Epithelial cell of proximal tubule (primary cell): ENCODE results near the gene NT5DC4. TPM values are rescaled to one million over a fixed set of nuclear protein-coding genes. Genes with fewer than 3 reads are reported as not detected.

Experiments
- DNase-seq: peaks from one replicate; pipeline ENCODE4 v3.0.0-alpha.2; 2011; ENCODE audit warnings: low read depth
- H3K4me3 ChIP-seq: 2 replicates; pipeline ENCODE4 v1.5.1; 2011; ENCODE audit warnings: low read depth, mild to moderate bottlenecking, low read length
- CTCF ChIP-seq: conservative IDR thresholded peaks from 2 replicates; pipeline ENCODE4 v1.5.1; 2012; ENCODE audit warnings: low read depth, mild to moderate bottlenecking, low read length
- total RNA-seq: library from RNA; depleted of rRNA; stranded (reverse); fragments of >200 nt; gene quantifications from 2 replicates; pipeline ENCODE4 v1.2.3, GENCODE V29; 2015

The NT5DC4 gene
- total RNA-seq, 1 donor from 2014 or later: not detected

- peak; percentile 59 for DNase-seq
- peak; percentile 67 for TF ChIP-seq CTCF
- H3K4me3 ChIP-seq: no peak overlapping the region
Measured at GRCh38 chr2:112690853-112691401, 29.9 kb upstream of the NT5DC4 start.

- TF ChIP-seq CTCF: no peak
- DNase-seq: no peak
- H3K4me3 ChIP-seq: no peak overlapping the region
Measured at GRCh38 chr2:112691881-112692281, 28.9 kb upstream of the NT5DC4 start.

- TF ChIP-seq CTCF: no peak
- DNase-seq: peak; percentile 97
- no peak overlapping the region for H3K4me3 ChIP-seq
Measured at GRCh38 chr2:112692495-112692911, 28.3 kb upstream of the NT5DC4 start.

GRCh38 chr2:112692918-112693317, 27.9 kb upstream of the NT5DC4 start:
- no peak for TF ChIP-seq CTCF
- no peak for DNase-seq
- no peak overlapping the region for H3K4me3 ChIP-seq

GRCh38 chr2:112693596-112693995, 27.2 kb upstream of the NT5DC4 start:
- H3K4me3 ChIP-seq: no peak overlapping the region
- no peak for DNase-seq
- TF ChIP-seq CTCF: no peak

- H3K4me3 ChIP-seq: no peak overlapping the region
- DNase-seq: no peak
- no peak for TF ChIP-seq CTCF
Measured at GRCh38 chr2:112694182-112694581, 26.6 kb upstream of the NT5DC4 start.

GRCh38 chr2:112698834-112699515, 21.8 kb upstream of the NT5DC4 start:
- DNase-seq: no peak
- TF ChIP-seq CTCF: no peak

More at GRCh38 chr2:112698834-112699515, 21.8 kb upstream of the NT5DC4 start:
- H3K4me3 ChIP-seq: no peak overlapping the region
